GM13976 (cell line): ENCODE results near the gene TRPM8.

Experiments
- DNase-seq: peaks from one replicate; pipeline ENCODE4 v3.0.0; 2012; ENCODE audit warnings: low spot score
- CTCF ChIP-seq: IDR thresholded peaks from 2 replicates; pipeline ENCODE4 v1.5.1; 2012; ENCODE audit warnings: borderline replicate concordance, mild to moderate bottlenecking; ENCODE audit not compliant: insufficient read depth; ENCODE audit errors: extremely low read depth, missing control alignments, control extremely low read depth
- in situ Hi-C: fragments of 300-500 bp; cut with MboI; formaldehyde crosslinking; loops from one replicate; pipeline ENCODE4 v1.12.0; 2022; ENCODE audit warnings: low sequenced_read_pairs, mixed read lengths, inconsistent platforms; ENCODE audit not compliant: unreplicated experiment

Gene TRPM8

GRCh38 chr2:234022424-234022823 is 105.3 kb downstream of the TRPM8 start:
- TF ChIP-seq CTCF, result no peak
- in situ Hi-C loops, result no loop called here
- no peak for DNase-seq

- in situ Hi-C loops, result no loop called here
- TF ChIP-seq CTCF, result no peak
These were observed 107.1 kb downstream of the TRPM8 start for GRCh38 chr2:234024304-234024703.

GRCh38 chr2:234025466-234025865 is 108.3 kb downstream of the TRPM8 start:
- TF ChIP-seq CTCF, result no peak
- DNase-seq, result peak; percentile 55

More at GRCh38 chr2:234024304-234024703, 107.1 kb downstream of the TRPM8 start:
- no peak for DNase-seq

GRCh38 chr2:234025891-234026401 is 108.8 kb downstream of the TRPM8 start:
- in situ Hi-C loops, result no loop called here
- TF ChIP-seq CTCF, result no peak
- no peak for DNase-seq

More at GRCh38 chr2:234025466-234025865, 108.3 kb downstream of the TRPM8 start:
- in situ Hi-C loops, result no loop called here

GRCh38 chr2:234026693-234027254 is 109.6 kb downstream of the TRPM8 start:
- in situ Hi-C loops, result no loop called here
- no peak for DNase-seq
- TF ChIP-seq CTCF, result no peak

- TF ChIP-seq CTCF, result no peak
- in situ Hi-C loops, result no loop called here
- no peak for DNase-seq
These were observed 110.5 kb downstream of the TRPM8 start for GRCh38 chr2:234027641-234028040.
